ENCODE data around the gene LGR4.
A peak's percentile ranks its signal among the peaks of the same experiment; 100 is the strongest.
"Not testable (repeated sequence)": the region's sequence is repeated elsewhere in the genome, so short reads cannot be mapped to it uniquely, and the experiment has no call there.

LGR4 gene

GRCh38 chr11:27330633-27331270 is 141.8 kb downstream of the LGR4 start:
- DNase-seq = no peak
- H3K27ac Mint-ChIP-seq = peak overlapping the region; percentile 13
- H3K36me3 Mint-ChIP-seq (ENCODE audit: low read depth) = peaks cover 79% of the 10 kb centered on the region
- TF ChIP-seq, protein P1, sequence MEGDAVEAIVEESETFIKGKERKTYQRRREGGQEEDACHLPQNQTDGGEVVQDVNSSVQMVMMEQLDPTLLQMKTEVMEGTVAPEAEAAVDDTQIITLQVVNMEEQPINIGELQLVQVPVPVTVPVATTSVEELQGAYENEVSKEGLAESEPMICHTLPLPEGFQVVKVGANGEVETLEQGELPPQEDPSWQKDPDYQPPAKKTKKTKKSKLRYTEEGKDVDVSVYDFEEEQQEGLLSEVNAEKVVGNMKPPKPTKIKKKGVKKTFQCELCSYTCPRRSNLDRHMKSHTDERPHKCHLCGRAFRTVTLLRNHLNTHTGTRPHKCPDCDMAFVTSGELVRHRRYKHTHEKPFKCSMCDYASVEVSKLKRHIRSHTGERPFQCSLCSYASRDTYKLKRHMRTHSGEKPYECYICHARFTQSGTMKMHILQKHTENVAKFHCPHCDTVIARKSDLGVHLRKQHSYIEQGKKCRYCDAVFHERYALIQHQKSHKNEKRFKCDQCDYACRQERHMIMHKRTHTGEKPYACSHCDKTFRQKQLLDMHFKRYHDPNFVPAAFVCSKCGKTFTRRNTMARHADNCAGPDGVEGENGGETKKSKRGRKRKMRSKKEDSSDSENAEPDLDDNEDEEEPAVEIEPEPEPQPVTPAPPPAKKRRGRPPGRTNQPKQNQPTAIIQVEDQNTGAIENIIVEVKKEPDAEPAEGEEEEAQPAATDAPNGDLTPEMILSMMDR (IDR thresholded peaks at IDR 0.05) = no peak
- H3K9me3 Mint-ChIP-seq = peaks cover 18% of the 10 kb centered on the region
- peaks cover 4% of the 10 kb centered on the region for H3K27me3 Mint-ChIP-seq (ENCODE audit: low read depth, poor library complexity)
- H3K4me1 Mint-ChIP-seq = no peaks in the 10 kb centered on the region
- no peak overlapping the region for H3K4me3 Mint-ChIP-seq

- TF ChIP-seq, protein P1 (IDR thresholded peaks at IDR 0.05) = no peak
- Mint-ChIP-seq H3K9me3 (peaks cover 25% of the 10 kb centered on the region), H3K4me3 (no peak overlapping the region), H3K27me3 (ENCODE audit: low read depth, poor library complexity) (peaks cover 4% of the 10 kb centered on the region), H3K27ac (no peak overlapping the region), H3K36me3 (ENCODE audit: low read depth) (peaks cover 79% of the 10 kb centered on the region), H3K4me1 (no peaks in the 10 kb centered on the region)
- DNase-seq = no peak
Measured at GRCh38 chr11:27329867-27330632, 142.5 kb downstream of the LGR4 start.

DNA sequence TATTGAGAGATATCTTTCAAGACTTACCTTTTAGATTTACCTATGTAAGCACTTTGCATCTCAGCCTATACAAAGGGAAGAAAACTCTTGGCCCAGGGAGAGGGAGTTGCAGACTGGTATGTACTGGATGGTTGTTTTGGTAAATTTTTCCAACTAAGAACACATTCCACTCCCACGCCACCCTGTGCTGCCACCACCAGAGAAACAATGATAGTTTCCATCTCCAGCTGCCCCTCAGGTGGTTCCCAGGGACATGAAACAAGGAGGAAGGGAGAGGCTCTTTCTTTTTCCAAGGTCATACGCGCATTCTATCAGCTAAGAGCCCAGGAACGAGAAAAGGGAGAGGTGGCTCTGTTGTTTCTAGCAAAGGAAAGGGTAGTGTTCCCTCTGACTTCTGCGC is 144.0 kb downstream of the LGR4 start:
- Mint-ChIP-seq H3K9me3 (peaks cover 37% of the 10 kb centered on the region), H3K36me3 (ENCODE audit: low read depth) (peaks cover 79% of the 10 kb centered on the region), H3K27ac (peak overlapping the region; percentile 78), H3K4me3 (no peak overlapping the region), H3K27me3 (ENCODE audit: low read depth, poor library complexity) (peaks cover 4% of the 10 kb centered on the region), H3K4me1 (no peaks in the 10 kb centered on the region)
- no peak for DNase-seq
- TF ChIP-seq, protein P1 (IDR thresholded peaks at IDR 0.05) = no peak

DNA sequence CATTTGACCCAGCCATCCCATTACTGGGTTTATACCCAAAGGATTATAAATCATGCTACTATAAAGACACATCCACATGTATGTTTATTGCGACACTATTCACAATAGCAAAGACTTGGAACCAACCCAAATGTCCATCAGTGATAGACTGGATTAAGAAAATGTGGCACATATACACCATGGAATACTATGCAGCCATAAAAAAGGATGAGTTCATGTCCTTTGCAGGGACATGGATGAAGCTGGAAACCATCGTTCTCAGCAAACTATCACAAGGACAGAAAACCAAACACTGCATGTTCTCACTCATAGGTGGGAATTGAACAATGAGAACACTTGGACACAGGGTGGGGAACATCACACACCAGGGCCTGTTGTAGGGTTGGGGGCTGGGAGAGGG is 145.5 kb downstream of the LGR4 start:
- not testable (repeated sequence) for DNase-seq; H3K27me3 Mint-ChIP-seq (ENCODE audit: low read depth, poor library complexity)

DNA sequence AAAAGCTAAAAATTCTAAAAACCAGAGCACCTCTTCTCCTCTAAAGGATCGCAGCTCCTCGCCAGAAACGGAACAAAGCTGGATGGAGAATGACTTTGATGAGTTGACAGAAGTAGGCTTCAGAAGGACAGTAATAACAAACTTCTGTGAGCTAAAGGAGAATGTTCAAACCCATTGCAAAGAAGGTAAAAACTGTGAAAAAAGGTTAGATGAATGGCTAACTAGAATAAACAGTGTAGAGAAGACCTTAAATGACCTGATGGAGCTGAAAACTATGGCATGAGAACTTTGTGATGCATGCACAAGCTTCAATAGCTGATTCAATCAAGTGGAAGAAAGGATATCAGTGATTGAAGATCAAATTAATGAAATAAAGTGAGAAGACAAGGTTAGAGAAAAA is 150.4 kb downstream of the LGR4 start:
- H3K27ac Mint-ChIP-seq; H3K4me1 Mint-ChIP-seq; H3K4me3 Mint-ChIP-seq; DNase-seq; H3K27me3 Mint-ChIP-seq (ENCODE audit: low read depth, poor library complexity): not testable (repeated sequence)
- Mint-ChIP-seq H3K9me3 (peaks cover 63% of the 10 kb centered on the region), H3K36me3 (ENCODE audit: low read depth) (peaks cover 80% of the 10 kb centered on the region)

More for the DNA sequence above, 145.5 kb downstream of the LGR4 start:
- peaks cover 83% of the 10 kb centered on the region for H3K36me3 Mint-ChIP-seq (ENCODE audit: low read depth)
- H3K4me3 Mint-ChIP-seq, H3K4me1 Mint-ChIP-seq, H3K27ac Mint-ChIP-seq: not testable (repeated sequence)
- H3K9me3 Mint-ChIP-seq = peaks cover 50% of the 10 kb centered on the region

DNA sequence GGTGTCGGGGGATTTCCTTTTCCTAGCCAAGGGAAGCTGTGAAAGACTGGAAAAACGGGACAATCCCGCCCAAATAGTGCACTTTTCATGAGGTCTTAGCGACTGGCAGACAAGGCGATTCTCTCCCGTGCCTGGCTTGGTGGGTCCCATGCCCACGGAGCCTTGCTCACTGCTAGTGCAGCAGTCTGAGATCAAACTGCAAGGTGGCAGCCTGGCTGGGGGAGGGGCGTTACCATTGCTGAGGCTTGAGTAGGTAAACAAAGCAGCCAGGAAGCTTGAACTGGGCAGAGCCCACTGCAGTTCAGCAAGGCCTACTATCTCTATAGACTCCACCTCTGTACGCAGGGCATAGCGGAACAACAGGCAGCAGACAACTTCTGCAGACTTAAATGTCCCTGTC is 151.2 kb downstream of the LGR4 start:
- H3K4me3 Mint-ChIP-seq; H3K27me3 Mint-ChIP-seq (ENCODE audit: low read depth, poor library complexity); DNase-seq; H3K27ac Mint-ChIP-seq; H3K4me1 Mint-ChIP-seq: not testable (repeated sequence)
- Mint-ChIP-seq H3K36me3 (ENCODE audit: low read depth) (peaks cover 73% of the 10 kb centered on the region), H3K9me3 (peaks cover 55% of the 10 kb centered on the region)

DNA sequence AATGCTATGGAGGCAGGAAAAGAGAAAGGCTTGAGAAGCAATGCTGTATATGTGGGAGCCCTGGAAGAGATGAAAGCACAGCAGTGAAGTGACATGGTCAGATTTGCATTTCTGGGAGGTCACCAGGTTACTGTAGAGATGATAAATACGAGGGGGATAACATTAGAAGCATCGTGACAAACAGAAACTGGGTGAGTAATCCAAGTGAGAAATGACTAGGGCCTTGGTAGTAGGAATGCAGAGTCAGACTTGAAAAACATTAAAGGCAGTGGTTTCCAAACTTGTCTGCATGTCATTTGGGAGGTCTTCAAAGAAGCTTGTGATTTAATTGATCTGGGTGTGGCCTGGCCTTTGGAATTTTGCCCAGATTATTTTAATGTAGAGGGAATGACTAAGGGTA is 153.5 kb downstream of the LGR4 start:
- Mint-ChIP-seq H3K4me1 (peaks cover 5% of the 10 kb centered on the region), H3K27ac (no peak overlapping the region), H3K27me3 (ENCODE audit: low read depth, poor library complexity) (no peaks in the 10 kb centered on the region), H3K4me3 (no peak overlapping the region), H3K36me3 (ENCODE audit: low read depth) (peaks cover 50% of the 10 kb centered on the region), H3K9me3 (peaks cover 34% of the 10 kb centered on the region)
- no peak for DNase-seq
- TF ChIP-seq, protein P1 (IDR thresholded peaks at IDR 0.05) = no peak

All from nephron progenitor cell (in vitro differentiated cells).